Renal pelvis (tissue), 4 donors: Measurements from ENCODE around the gene SPARC. TPM values are rescaled to one million over a fixed set of nuclear protein-coding genes. Genes with fewer than 3 reads are reported as not detected.

ENCODE experiments used
- DNase-seq: peaks from one replicate; pipeline ENCODE4 v3.0.0-alpha.2; 2013
- polyA plus RNA-seq, 3 donors: library from polyadenylated mRNA; unstranded; fragments of 120-200 nt; gene quantifications; one replicate each; pipeline ENCODE4 v1.2.1, GENCODE V29; 2013; ENCODE audit not compliant: insufficient read length in 3 of 3

SPARC gene
- polyA plus RNA-seq, 3 donors: 1,656 to 2,635 (median 2,190) TPM

- no peak for DNase-seq
Measured at GRCh38 chr5:151633892-151634291, 52.8 kb downstream of the SPARC start.

GRCh38 chr5:151632941-151633340 is 53.8 kb downstream of the SPARC start:
- no peak for DNase-seq

- no peak for DNase-seq
Measured at GRCh38 chr5:151632524-151632923, 54.2 kb downstream of the SPARC start.

GRCh38 chr5:151631941-151632340 is 54.8 kb downstream of the SPARC start:
- no peak for DNase-seq

- no peak for DNase-seq
Measured at GRCh38 chr5:151630088-151630487, 56.6 kb downstream of the SPARC start.

- DNase-seq: no peak
Measured at GRCh38 chr5:151628112-151628823, 58.4 kb downstream of the SPARC start.

GRCh38 chr5:151627650-151628049 is 59.1 kb downstream of the SPARC start:
- no peak for DNase-seq

- DNase-seq: no peak
Measured at GRCh38 chr5:151625285-151625684, 61.4 kb downstream of the SPARC start.

GRCh38 chr5:151624476-151624875 is 62.2 kb downstream of the SPARC start:
- no peak for DNase-seq

- no peak for DNase-seq
Measured at GRCh38 chr5:151622367-151623088, 64.2 kb downstream of the SPARC start.

- DNase-seq: no peak
Measured at GRCh38 chr5:151620461-151620840, 66.3 kb downstream of the SPARC start.

GRCh38 chr5:151619812-151620460 is 66.8 kb downstream of the SPARC start:
- no peak for DNase-seq

- no peak for DNase-seq
Measured at GRCh38 chr5:151618907-151619306, 67.8 kb downstream of the SPARC start.

GRCh38 chr5:151617841-151618710 is 68.6 kb downstream of the SPARC start:
- DNase-seq: no peak

GRCh38 chr5:151617383-151617840 is 69.3 kb downstream of the SPARC start:
- no peak for DNase-seq

- no peak for DNase-seq
Measured at GRCh38 chr5:151615431-151615830, 71.3 kb downstream of the SPARC start.

GRCh38 chr5:151614565-151614964 is 72.2 kb downstream of the SPARC start:
- DNase-seq: no peak

- no peak for DNase-seq
Measured at GRCh38 chr5:151612689-151613427, 73.9 kb downstream of the SPARC start.

GRCh38 chr5:151611127-151611775 is 75.5 kb downstream of the SPARC start:
- no peak for DNase-seq
